ENCODE results near the gene NAPA. TPM values are rescaled to one million over a fixed set of nuclear protein-coding genes. Genes with fewer than 3 reads are reported as not detected.

Gene NAPA
- total and polyA plus RNA-seq, 4 donors = 65.7 to 140 (median 124) TPM

- H3K9ac ChIP-seq (ENCODE audit: insufficient read depth in 1 of 2, low read length in 2 of 2) = no peak overlapping the region
- ATAC-seq (ENCODE audit: insufficient read depth, low FRiP score) (no peak), DNase-seq (no peak)
- H3K9me3 ChIP-seq (ENCODE audit: control insufficient read depth in 4 of 4, insufficient read depth in 3 of 4, low read length in 3 of 4) = no peaks in the 10 kb centered on the region
- H3K4me1 ChIP-seq (ENCODE audit: control insufficient read depth in 5 of 5, insufficient read depth in 5 of 5, low read length in 5 of 5) = no peaks in the 10 kb centered on the region
- H3K27me3 ChIP-seq (ENCODE audit: control insufficient read depth in 3 of 3, insufficient read depth in 3 of 3, low read length in 2 of 3) = no peaks in the 10 kb centered on the region
- 90 to 93% methylated on average over 32 of the region's 32 CpGs for WGBS, 2 donors
- TF ChIP-seq CTCF (IDR thresholded peaks at IDR 0.05; ENCODE audit: control extremely low read depth, extremely low read depth) = no peak
- no peak overlapping the region for H3K27ac ChIP-seq (ENCODE audit: low read depth in 1 of 2, low read length in 1 of 2)
- peaks cover 4 to 69% (median 11%) of the 10 kb centered on the region in 4 donors for H3K36me3 ChIP-seq (ENCODE audit: control insufficient read depth in 4 of 4, insufficient read depth in 4 of 4, low read length in 4 of 4)
- H3K4me3 ChIP-seq = no peak overlapping the region
Observed at GRCh38 chr19:47499863-47500830, 14.7 kb downstream of the NAPA start.

GRCh38 chr19:47499371-47499770 is 15.5 kb downstream of the NAPA start:
- TF ChIP-seq CTCF (IDR thresholded peaks at IDR 0.05; ENCODE audit: control extremely low read depth, extremely low read depth) = no peak
- Histone ChIP-seq H3K9ac (ENCODE audit: insufficient read depth in 1 of 2, low read length in 2 of 2) (no peak overlapping the region), H3K4me3 (no peak overlapping the region), H3K36me3 (ENCODE audit: control insufficient read depth in 4 of 4, insufficient read depth in 4 of 4, low read length in 4 of 4) (peaks cover 4 to 72% (median 10%) of the 10 kb centered on the region in 4 donors), H3K27ac (ENCODE audit: low read depth in 1 of 2, low read length in 1 of 2) (no peak overlapping the region), H3K9me3 (ENCODE audit: control insufficient read depth in 4 of 4, insufficient read depth in 3 of 4, low read length in 3 of 4) (no peaks in the 10 kb centered on the region), H3K27me3 (ENCODE audit: control insufficient read depth in 3 of 3, insufficient read depth in 3 of 3, low read length in 2 of 3) (no peaks in the 10 kb centered on the region), H3K4me1 (ENCODE audit: control insufficient read depth in 5 of 5, insufficient read depth in 5 of 5, low read length in 5 of 5) (no peaks in the 10 kb centered on the region)
- ATAC-seq (ENCODE audit: insufficient read depth, low FRiP score) (no peak), DNase-seq (no peak)
- 96 to 97% methylated on average over 7 of the region's 7 CpGs for WGBS, 2 donors

- TF ChIP-seq CTCF (IDR thresholded peaks at IDR 0.05; ENCODE audit: control extremely low read depth, extremely low read depth) = no peak
- ATAC-seq (ENCODE audit: insufficient read depth, low FRiP score) (no peak), DNase-seq (no peak)
- Histone ChIP-seq H3K9ac (ENCODE audit: insufficient read depth in 1 of 2, low read length in 2 of 2) (no peak overlapping the region), H3K4me3 (no peak overlapping the region), H3K27me3 (ENCODE audit: control insufficient read depth in 3 of 3, insufficient read depth in 3 of 3, low read length in 2 of 3) (no peaks in the 10 kb centered on the region), H3K9me3 (ENCODE audit: control insufficient read depth in 4 of 4, insufficient read depth in 3 of 4, low read length in 3 of 4) (no peaks in the 10 kb centered on the region), H3K27ac (ENCODE audit: low read depth in 1 of 2, low read length in 1 of 2) (no peak overlapping the region), H3K36me3 (ENCODE audit: control insufficient read depth in 4 of 4, insufficient read depth in 4 of 4, low read length in 4 of 4) (peaks cover 0 to 73% (median 7%) of the 10 kb centered on the region in 4 donors), H3K4me1 (ENCODE audit: control insufficient read depth in 5 of 5, insufficient read depth in 5 of 5, low read length in 5 of 5) (no peaks in the 10 kb centered on the region)
- WGBS, 2 donors = 95 to 97% methylated on average over 5 of the region's 5 CpGs
Observed at GRCh38 chr19:47498561-47498960, 16.3 kb downstream of the NAPA start.
